Peyer's patch (tissue), 4 donors: ENCODE data around the gene MSH5.

Experiments used
- CTCF ChIP-seq, 6 experiments: fragments of 450-650 bp in 4 of 6; fragments of 200-600 bp in 2 of 6; sonication (generic) in 1 of 6; IDR thresholded peaks; one replicate each; pipeline ENCODE4 v1.5.1; 2017 to 2019; ENCODE audit warnings: antibody characterized with exemption in 6 of 6, mild to moderate bottlenecking in 3 of 6, moderate library complexity in 1 of 6
- POLR2A ChIP-seq, 2 donors: fragments of 450-650 bp; IDR thresholded peaks; one replicate each; pipeline ENCODE4 v1.5.1; 2017; ENCODE audit warnings: antibody characterized with exemption in 2 of 2, mild to moderate bottlenecking in 2 of 2, moderate library complexity in 2 of 2

- TF ChIP-seq POLR2A (IDR thresholded peaks at IDR 0.05) = no peak
- no peak for TF ChIP-seq CTCF (IDR thresholded peaks at IDR 0.05)
Observed at GRCh38 chr6:31711233-31711632, 28.6 kb upstream of the MSH5 start.
